Activated T-helper 1 cell treated with anti-CD3 and anti-CD28 coated beads, Interleukin-12 subunit alpha, Interleukin-12 subunit beta, Interleukin-2, Interleukin-4 antibody, amounts not matched to agents 30 ng/mL and 10 ng/mL and 1 ng/mL, durations not matched to agents 14 hours and 24 hours and 36 hours (primary cell): ENCODE results near the gene GMPPB. TPM values are rescaled to one million over a fixed set of nuclear protein-coding genes. Genes with fewer than 3 reads are reported as not detected.
"Not testable (repeated sequence)": the region's sequence is repeated elsewhere in the genome, so short reads cannot be mapped to it uniquely, and the experiment has no call there.

Source experiments
- DNase-seq: peaks from one replicate; pipeline ENCODE4 v3.0.0; 2021; ENCODE audit warnings: low spot score
- H3K27ac Mint-ChIP-seq: one replicate; pipeline ENCODE4 v1.8.0; 2021; ENCODE audit warnings: mild to moderate bottlenecking, mixed read lengths
- H3K27me3 Mint-ChIP-seq: one replicate; pipeline ENCODE4 v1.8.0; 2022; ENCODE audit warnings: mild to moderate bottlenecking, moderate library complexity, mixed read lengths; ENCODE audit not compliant: insufficient read depth
- H3K36me3 Mint-ChIP-seq: one replicate; pipeline ENCODE4 v1.8.0; 2021; ENCODE audit warnings: low read depth, mixed read lengths
- H3K4me1 Mint-ChIP-seq: one replicate; pipeline ENCODE4 v1.8.0; 2021; ENCODE audit warnings: low read depth, mixed read lengths
- H3K4me3 Mint-ChIP-seq: one replicate; pipeline ENCODE4 v1.8.0; 2021; ENCODE audit warnings: mild to moderate bottlenecking, moderate library complexity, mixed read lengths
- H3K9me3 Mint-ChIP-seq: one replicate; pipeline ENCODE4 v1.8.0; 2021; ENCODE audit warnings: mixed read lengths
- intact Hi-C: fragments of 100-400 bp; cut with micrococcal nuclease; formaldehyde crosslinking; loops from one replicate; pipeline ENCODE4 v1.15.1; 2024
- total RNA-seq: library from RNA; stranded (reverse); gene quantifications from 2 replicates; pipeline ENCODE4 v1.2.3, GENCODE V29; 2022

Gene GMPPB
- total RNA-seq, 1 donor from 2014 or later = 49.2 TPM

GRCh38 chr3:49703956-49704355 lies 19.8 kb downstream of the GMPPB start:
- Mint-ChIP-seq H3K27me3 (no peaks in the 10 kb centered on the region), H3K36me3 (peaks cover 6% of the 10 kb centered on the region), H3K4me1 (no peaks in the 10 kb centered on the region), H3K9me3 (no peaks in the 10 kb centered on the region), H3K27ac (no peak overlapping the region), H3K4me3 (no peak overlapping the region)
- intact Hi-C loops = loop anchor here (1.0 kb wide), 5 partner anchors 15 to 202 kb away; partner anchors contain the start of gene AMIGO3
- no peak for DNase-seq

DNA sequence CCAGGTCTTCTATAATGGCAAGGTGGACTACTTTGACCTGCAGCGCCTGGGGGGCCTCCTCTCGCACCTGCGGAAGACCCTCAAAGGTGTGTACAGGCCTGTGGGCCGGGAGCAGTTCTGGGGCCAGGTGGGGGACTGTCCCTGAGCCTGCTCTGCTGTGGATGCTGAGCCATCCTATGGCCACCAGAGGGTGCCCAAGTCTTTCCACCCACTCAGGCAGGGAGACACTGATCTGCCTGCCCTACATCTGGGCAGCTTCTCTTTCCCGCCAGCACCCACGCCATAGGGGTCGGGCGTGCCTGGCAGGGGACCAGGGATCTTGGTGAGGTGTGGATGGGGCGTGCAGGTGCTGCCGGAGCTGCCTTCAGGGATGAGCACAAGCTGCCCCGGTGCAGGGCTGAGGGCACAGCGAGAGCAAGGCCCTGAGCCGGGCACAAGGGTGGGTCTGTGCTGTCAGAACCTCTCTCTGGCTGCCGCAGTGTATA lies 20.3 kb downstream of the GMPPB start:
- no peaks in the 10 kb centered on the region for H3K4me1 Mint-ChIP-seq
- H3K4me3 Mint-ChIP-seq = no peak overlapping the region
- no peak overlapping the region for H3K27ac Mint-ChIP-seq
- H3K27me3 Mint-ChIP-seq = no peaks in the 10 kb centered on the region
- intact Hi-C loops = loop anchor here (1.0 kb wide), 5 partner anchors 16 to 203 kb away; partner anchors contain the start of gene AMIGO3
- H3K36me3 Mint-ChIP-seq = peaks cover 5% of the 10 kb centered on the region
- no peaks in the 10 kb centered on the region for H3K9me3 Mint-ChIP-seq
- peak; percentile 57 for DNase-seq

DNA sequence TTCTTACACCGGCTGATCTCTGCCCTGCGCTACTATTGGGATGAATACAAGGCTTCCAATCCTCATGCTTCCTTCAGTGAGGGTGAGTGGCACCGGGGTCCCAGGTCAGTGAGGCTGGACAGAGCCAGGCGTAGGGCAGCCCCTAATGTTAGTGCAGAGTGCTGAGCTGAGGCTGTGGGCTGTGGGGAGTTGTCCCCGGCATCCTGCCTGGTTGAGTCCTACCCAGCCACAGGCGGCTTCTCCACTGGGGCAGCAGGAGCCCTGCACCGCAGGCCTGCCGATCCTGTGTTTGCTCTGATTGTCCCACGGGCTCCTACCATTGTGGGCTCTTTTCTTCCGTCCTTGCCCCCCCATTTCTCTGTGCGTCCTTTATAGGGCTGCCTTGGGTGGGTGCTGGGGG lies 21.1 kb downstream of the GMPPB start:
- H3K36me3 Mint-ChIP-seq = peaks cover 3% of the 10 kb centered on the region
- no peaks in the 10 kb centered on the region for H3K4me1 Mint-ChIP-seq
- H3K4me3 Mint-ChIP-seq = no peak overlapping the region
- no peak overlapping the region for H3K27ac Mint-ChIP-seq
- no peak for DNase-seq
- H3K27me3 Mint-ChIP-seq = no peaks in the 10 kb centered on the region
- H3K9me3 Mint-ChIP-seq = no peaks in the 10 kb centered on the region
- intact Hi-C loops = loop anchor here (1.0 kb wide), 5 partner anchors 17 to 204 kb away; partner anchors contain the start of gene AMIGO3

DNA sequence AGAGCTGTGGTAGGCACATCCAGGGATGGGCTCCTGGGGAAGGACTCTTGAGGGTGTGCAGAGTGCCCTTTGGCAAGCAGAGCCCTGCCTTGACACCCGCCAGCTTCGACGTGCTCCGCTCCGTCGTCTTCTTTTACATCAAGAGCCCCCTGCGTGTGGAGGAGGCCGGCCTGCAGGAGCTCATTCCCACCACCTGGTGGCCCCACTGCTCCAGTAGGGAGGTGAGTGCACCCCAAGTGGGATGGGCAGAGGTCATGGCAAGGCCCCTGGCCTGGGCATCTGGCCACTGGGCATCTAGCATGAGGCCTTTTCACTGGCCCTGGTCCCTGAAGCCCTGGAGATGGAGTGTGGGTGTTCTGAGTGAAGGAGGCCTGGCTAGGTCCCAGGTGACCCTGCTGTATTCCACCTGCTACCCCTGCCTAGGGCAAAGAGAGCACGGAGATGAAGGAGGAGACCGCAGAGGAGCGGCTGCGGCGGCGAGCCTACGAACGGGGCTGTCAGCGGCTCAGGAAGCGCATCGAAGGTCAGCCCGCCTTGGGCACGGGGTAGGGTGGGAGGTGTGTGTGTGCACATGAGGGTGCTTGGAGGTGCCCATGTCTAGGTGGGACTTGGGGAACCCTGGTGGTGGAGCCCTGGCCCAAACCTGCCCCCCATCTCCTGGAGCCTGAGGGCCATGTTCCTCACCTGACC lies 22.2 kb downstream of the GMPPB start:
- H3K36me3 Mint-ChIP-seq = peaks cover 1% of the 10 kb centered on the region
- H3K4me1 Mint-ChIP-seq = no peaks in the 10 kb centered on the region
- no peaks in the 10 kb centered on the region for H3K9me3 Mint-ChIP-seq
- H3K4me3 Mint-ChIP-seq = no peak overlapping the region
- DNase-seq = no peak
- intact Hi-C loops = no loop called here
- no peak overlapping the region for H3K27ac Mint-ChIP-seq
- H3K27me3 Mint-ChIP-seq = no peaks in the 10 kb centered on the region

- Mint-ChIP-seq H3K4me3 (no peak overlapping the region), H3K4me1 (no peaks in the 10 kb centered on the region), H3K27me3 (no peaks in the 10 kb centered on the region), H3K9me3 (no peaks in the 10 kb centered on the region), H3K27ac (no peak overlapping the region), H3K36me3 (peaks cover 1% of the 10 kb centered on the region)
- intact Hi-C loops = no loop called here
- DNase-seq = no peak
Measured at GRCh38 chr3:49700453-49701128, 23.2 kb downstream of the GMPPB start.

GRCh38 chr3:49700014-49700413 lies 23.7 kb downstream of the GMPPB start:
- Mint-ChIP-seq H3K36me3 (peaks cover 1% of the 10 kb centered on the region), H3K9me3 (no peaks in the 10 kb centered on the region), H3K4me1 (no peaks in the 10 kb centered on the region), H3K27ac (no peak overlapping the region), H3K27me3 (no peaks in the 10 kb centered on the region), H3K4me3 (no peak overlapping the region)
- intact Hi-C loops = no loop called here
- DNase-seq = no peak

GRCh38 chr3:49699281-49699979 lies 24.3 kb downstream of the GMPPB start:
- Mint-ChIP-seq H3K36me3 (peaks cover 1% of the 10 kb centered on the region), H3K4me1 (no peaks in the 10 kb centered on the region), H3K27ac (no peak overlapping the region), H3K27me3 (no peaks in the 10 kb centered on the region), H3K9me3 (no peaks in the 10 kb centered on the region), H3K4me3 (no peak overlapping the region)
- no peak for DNase-seq
- intact Hi-C loops = no loop called here

GRCh38 chr3:49695350-49696015 lies 28.3 kb downstream of the GMPPB start:
- H3K27ac Mint-ChIP-seq, DNase-seq, intact Hi-C loops, H3K27me3 Mint-ChIP-seq, H3K4me3 Mint-ChIP-seq, H3K36me3 Mint-ChIP-seq, H3K9me3 Mint-ChIP-seq, H3K4me1 Mint-ChIP-seq: not testable (repeated sequence)

DNA sequence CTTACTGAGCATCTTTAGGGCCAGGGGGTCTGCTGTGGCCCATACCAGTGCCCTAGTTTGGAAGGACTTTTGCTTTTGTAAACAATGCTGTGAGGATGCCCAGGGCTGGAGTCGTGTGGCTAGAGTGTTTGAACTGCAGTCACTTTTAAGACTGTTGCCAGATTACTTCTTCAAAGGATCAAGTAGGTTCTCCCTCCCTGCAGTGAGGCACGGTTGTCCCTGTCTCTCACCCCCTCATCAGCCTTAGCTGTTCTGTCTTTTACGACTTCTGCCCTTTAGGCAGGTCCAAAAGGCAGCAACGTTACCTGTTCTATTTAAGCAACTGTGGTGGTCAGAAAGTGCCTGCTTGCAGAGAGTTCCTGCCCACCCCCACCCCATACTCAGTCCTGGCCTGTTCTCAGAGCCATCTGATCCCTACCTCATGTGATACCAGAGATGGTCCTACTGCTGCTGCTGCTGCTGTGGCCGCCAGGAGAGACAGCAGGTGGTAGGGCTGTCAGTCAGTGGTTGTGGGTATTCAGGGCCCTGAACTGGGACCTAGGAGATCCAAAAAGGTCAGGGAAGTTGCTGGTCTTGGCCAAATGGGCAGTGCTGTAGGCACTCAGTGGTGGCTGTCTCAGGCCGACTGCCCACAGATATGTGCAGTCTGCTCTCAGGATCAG lies 29.2 kb downstream of the GMPPB start:
- H3K27ac Mint-ChIP-seq, H3K4me3 Mint-ChIP-seq, H3K27me3 Mint-ChIP-seq, H3K36me3 Mint-ChIP-seq, H3K9me3 Mint-ChIP-seq, DNase-seq, intact Hi-C loops: not testable (repeated sequence)
- H3K4me1 Mint-ChIP-seq = peaks cover 15% of the 10 kb centered on the region

- intact Hi-C loops, H3K4me3 Mint-ChIP-seq, H3K27ac Mint-ChIP-seq, H3K36me3 Mint-ChIP-seq, H3K9me3 Mint-ChIP-seq, H3K27me3 Mint-ChIP-seq, DNase-seq: not testable (repeated sequence)
- peaks cover 21% of the 10 kb centered on the region for H3K4me1 Mint-ChIP-seq
Measured at GRCh38 chr3:49691481-49691880, 32.3 kb downstream of the GMPPB start.

DNA sequence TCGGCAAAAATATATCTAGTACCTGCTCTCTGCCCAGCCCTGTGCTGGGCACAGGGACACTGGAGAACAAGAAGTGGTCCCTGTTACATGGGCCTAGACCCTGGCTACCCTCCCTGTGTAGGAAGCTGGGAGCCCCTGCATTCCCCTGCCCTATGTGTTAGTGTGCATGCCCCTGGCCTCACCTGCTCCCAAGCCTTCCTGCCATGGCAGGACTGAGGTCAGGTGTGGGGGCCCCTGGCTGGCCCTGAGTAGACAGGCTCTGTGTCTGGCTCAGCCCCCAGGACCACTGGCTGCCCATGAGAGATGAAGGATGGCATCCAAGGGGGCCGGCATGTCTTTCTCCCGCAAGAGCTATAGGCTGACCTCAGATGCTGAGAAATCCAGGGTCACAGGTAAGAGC lies 32.9 kb downstream of the GMPPB start:
- Mint-ChIP-seq H3K4me3 (peak overlapping the region; percentile 97), H3K4me1 (peaks cover 21% of the 10 kb centered on the region)
- DNase-seq, H3K27me3 Mint-ChIP-seq, intact Hi-C loops, H3K27ac Mint-ChIP-seq, H3K36me3 Mint-ChIP-seq, H3K9me3 Mint-ChIP-seq: not testable (repeated sequence)

DNA sequence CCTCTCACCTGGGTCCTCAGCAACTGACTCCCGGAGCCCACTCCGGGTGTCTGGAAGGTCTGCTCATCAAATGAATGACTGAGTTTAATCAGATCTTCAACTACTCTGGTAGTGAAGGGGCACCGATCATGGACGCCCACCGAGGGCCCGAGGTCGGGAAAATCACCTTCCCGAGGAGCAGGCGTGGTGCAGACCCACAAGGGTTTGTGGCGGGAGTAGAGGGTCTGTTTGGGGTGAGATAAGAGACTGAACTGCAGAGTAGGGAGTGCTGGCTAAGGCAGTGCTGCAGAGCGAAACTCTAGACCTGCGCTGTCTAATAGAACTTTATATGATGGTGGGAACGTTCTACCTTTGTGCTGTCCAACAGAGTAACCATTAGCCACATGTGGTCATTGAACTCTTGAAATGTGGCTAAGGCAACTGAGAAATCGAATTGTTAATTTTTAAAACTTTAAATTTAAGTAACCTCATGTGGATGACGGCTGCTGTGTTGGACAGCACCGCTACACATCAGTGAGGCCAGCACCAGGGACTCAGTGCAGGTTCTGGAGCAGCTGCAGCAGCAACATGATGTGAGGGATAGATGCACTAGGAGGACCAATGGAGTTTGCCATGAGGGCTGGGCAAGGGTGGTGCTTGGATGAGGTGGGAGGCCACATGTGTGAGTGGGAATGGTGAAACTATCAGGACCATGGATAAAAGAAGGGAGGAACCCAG lies 33.7 kb downstream of the GMPPB start:
- intact Hi-C loops = loop anchor here (1.0 to 5.0 kb wide), 4 partner anchors 16 to 598 kb away; partner anchors contain the start of genes AMIGO3, APEH, QRICH1 and TRAIP
- Mint-ChIP-seq H3K4me3 (peak overlapping the region; percentile 97), H3K27ac (peak overlapping the region; percentile 91), H3K4me1 (peaks cover 21% of the 10 kb centered on the region)
- not testable (repeated sequence) for DNase-seq, H3K27me3 Mint-ChIP-seq, H3K36me3 Mint-ChIP-seq, H3K9me3 Mint-ChIP-seq
